NCI-H146 (cell line): ENCODE results near the gene PYGL.
"Not testable (repeated sequence)": the region's sequence is repeated elsewhere in the genome, so short reads cannot be mapped to it uniquely, and the experiment has no call there.

Experiments used
- DNase-seq: peaks from one replicate; lab custom pipeline; 2025; lab: John Stamatoyannopoulos, UW

Gene PYGL

DNA sequence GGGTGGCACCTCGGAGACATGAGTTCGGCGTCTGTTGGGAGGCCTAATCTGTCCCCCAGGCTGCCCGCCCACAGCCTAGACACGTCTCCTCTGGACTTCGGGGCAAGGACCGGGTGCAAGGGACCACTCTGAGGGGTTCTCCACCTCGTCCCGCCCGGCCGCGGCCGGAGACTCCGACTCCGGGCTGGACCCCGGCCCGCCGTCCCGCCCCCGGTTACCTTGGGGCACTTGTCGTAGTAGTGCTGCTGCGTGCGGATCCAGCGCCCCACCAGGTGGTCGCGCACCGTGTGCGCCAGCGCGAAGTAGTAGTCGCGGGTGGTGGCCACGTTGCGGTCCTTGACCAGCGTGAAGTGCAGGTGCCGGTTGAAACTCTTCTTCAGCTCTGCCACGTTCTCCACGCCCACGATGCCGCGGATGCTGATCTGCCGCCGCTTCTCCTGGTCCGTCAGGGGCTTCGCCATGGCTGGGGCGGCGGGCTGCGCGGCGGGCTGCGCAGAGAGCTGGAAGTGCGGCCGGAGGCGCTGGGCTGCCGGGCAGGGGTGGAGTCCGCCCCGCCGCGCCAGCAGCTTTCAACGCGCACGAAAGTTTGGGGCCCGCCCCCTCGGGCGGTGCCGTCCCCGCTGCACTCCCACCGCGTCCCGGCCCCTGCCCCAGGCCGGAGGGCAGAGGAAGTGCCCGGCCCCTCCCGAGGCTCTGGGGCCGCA is at the start of gene PYGL:
Gene PYGL (minus strand): TSS at position 541 of the 704 bp plus-strand sequence. CDS start 80 bp downstream, at position 461.
- DNase-seq: peak; percentile 62

DNA sequence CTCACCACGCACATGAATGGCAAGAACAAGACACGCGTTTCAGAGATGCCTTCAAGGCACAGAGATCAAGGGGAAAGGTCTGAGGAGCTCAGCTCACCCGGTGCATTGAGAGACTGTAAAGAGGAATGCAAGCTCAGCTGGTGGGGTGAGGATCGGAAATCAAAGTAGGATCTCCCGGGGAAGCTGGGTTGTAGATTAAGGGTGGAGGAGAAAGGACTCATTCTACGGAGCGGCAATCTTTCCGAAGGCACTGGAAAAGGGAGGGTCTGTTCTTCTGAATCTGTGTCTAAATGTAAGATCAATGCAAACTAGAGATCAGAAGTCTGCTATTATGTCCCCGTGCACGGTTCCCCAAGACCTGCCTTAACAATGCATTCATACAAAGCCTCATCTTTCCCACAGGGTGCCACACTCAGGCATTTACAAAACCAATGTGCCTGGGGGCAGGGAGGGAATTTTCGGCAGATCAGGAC is 41.6 kb upstream of the PYGL start:
- DNase-seq: no peak

DNA sequence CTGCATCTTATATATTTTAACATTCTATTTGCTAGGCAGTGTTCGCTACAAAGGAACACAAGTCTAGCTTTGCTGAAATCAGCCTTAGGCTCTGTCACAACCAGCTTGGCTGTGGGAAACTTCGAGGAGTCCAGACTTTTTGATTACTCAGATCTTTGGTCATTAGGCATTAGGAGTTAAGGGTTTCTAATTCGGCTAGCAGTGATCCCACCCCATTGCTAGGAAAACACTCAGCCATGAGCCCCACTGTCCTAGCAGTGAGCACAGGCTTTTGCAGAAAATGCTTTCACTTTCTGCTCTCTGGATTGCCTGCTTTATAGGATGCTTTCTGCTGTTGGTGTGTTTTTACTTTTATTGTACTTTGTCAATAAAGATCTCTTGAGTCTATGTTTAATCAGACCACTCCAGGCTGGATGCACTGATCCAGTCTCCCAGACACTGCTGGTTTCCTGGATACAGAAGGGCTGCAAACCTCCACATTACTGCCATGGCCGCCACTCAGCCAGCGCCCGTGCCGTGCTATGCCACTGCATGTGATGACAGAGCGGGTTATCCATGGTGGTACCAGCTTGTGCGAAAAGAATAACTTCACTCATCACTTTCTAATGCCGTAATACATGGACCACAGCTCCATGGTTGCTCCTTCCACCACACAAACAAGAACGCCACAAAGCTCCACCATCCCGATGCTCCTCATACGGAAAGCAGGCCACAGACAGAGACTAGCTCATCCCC is 41.0 kb upstream of the PYGL start:
- DNase-seq: no peak

DNA sequence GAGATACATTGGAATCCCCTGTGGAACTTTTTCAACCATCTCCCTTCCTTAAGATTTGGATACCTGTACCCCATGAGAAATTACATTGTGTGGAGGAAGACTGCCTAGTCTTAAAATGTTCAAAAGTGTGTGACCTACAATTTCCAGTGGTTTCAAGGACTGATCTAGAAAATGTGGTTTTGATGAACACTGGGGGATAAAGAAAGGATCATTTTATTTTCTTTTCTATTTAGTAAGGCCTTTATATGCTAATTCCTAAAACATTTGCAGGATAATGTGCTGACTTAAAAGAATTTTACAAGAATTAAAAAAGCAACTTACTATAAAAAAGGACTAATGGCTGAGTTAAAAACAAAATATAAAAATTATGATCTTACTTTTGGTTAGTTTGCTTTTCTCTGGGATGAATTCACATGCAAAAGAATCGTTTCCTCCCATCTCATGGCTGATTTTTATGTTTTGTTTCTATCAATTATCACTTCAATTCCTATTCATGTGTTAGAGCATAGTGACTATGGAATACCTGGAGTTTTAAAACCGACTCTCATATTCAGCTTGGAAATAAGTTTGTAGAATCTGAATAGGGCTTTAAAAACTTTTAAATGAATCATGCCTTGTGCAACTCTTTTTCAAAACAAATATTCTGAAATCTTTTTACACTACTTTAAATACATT is 39.9 kb upstream of the PYGL start:
- no peak for DNase-seq

DNA sequence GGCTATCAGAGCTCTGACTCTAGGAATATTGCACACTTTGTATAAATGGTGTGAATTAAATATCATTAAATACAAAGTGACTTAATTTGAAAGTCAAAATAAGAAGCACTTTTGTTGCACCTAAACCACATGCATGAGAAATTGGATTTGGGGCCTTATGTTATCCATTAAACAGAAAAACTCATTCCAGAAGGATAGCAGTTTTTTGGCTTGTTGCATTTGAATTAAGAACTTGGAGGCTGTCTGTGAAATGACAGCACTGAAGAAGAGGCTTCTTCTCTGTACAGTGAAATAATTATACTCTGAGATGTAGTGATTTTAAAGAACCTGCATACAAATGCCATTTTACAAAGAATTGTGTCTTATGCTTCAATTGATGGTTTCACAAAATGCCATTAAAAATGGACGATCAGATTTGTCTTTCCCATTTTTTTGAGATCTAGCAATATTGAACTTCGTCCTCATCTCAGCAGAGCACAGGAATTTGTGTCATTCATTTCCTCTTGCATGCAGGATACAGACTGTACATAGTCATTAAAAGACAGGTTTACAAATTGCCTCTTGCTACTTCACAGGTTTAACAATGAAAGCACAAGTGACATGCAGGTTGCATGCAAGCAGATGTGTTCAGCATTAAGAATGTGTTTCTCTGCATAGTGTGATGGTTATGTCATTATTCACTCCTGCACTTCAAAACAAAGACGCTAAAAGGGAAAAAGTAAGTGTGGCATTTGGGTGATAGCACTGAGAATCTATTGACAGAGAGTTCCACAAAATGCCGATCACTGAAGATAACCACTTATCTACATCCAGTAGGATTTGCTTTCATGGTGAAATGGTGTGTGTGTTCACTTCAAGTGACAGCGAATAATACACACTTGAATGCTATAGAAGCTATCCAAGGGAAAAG is 35.9 kb upstream of the PYGL start:
- DNase-seq: no peak

DNA sequence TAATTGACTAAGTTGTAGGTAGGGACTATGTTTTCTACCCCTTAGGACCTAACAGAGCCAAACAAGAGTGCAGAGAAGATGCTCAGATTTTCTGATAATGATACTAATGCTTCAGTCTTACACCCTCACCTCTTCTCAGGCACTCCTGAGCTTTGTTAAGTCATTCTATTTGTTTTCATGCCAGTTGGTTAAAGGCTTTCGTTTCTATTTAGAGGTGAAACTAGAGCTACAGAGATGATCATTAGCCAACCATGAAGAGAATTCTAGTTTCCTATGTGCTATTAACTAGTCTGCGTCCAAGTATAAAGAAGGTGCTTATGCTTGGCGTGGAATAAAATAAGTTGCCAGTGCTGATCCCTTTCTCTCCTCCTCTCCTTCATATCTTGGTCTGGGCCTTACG is 34.6 kb upstream of the PYGL start:
- DNase-seq: no peak

DNA sequence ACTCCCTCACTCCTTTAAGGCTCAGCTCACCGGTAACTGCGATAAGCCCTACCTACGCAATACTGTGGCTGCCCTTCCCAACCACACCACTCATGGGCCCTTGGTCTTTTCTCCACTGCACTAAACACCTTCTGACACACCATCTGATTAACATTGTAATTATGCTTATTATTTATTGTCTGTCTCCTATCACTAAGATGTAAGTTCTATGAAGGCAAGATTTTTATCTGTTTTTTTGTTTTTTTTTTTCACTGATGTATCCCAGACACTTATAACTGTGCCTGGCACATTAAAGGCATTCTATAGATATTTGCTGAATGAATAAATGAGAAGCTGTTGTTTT is 34.2 kb upstream of the PYGL start:
- DNase-seq: no peak

DNA sequence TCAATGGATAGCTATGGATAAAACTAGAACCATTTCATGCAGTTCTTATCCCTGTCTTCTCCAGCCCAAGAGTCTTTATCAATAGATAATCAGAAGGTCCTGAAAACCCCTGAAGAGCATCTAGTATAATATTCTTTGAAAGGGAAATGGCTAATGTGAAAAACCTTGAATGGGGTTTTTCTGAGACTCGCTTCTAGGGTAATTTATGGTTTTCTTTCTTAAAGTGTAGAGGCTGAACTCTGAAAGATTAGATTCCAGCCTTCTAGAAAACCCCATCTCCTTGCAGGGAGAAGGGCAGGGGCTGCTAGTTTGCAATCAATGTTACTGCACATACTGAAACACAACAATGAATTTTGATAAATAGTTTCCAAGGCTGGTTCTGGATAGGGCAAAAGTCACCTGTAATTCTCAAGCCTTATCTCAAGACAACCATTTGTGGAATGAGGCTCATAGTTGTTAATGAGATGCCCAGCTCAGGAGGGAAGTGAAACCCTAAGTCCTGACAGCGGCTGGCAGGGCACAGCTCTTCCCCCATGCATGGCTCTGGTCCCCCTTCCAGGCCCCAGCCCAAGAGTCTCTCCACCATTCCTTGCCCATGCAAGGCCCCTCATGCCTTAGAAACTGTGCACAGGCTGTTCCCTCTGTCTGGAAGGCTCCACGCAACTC is 33.7 kb upstream of the PYGL start:
- DNase-seq: no peak

DNA sequence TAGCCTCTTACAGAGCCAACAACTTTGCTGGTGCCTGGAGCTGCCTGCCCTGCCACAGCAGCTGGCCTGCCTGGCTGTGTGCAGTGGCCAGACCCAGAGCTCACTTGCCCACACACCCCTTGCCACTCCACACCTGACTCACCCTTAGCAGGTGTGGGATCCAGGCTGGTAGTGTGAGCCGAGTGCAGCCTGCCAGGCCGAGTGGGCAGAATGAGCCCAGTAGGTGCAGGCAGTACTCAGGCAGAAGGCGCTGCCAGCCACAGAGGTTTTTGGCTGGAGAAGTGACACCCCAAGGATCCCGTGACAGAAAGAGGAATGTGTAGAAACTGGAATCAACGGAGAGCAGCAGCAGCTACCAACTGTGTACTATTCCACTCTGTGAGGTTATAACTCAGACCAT is 29.8 kb upstream of the PYGL start:
- no peak for DNase-seq

DNA sequence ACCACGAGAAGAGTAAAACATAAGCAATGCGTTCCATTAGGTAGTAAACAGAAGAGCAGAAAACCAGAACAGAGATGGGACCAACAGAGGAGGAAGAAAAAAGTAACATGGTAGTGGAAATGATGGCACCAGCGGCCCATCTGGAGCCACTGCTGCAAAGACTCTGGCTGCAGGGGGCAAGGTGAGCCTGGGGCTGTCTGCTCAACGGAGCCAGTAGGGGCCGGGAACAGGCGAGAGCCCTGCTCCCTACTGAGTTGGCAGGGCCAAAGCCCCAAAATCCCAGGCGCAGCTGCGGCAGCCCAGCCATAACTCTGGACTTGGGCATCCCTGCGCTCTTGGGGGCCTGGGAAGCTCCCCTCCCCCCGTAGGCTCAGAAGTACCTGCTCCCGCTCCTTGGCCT is 28.5 kb upstream of the PYGL start:
- DNase-seq: no peak

DNA sequence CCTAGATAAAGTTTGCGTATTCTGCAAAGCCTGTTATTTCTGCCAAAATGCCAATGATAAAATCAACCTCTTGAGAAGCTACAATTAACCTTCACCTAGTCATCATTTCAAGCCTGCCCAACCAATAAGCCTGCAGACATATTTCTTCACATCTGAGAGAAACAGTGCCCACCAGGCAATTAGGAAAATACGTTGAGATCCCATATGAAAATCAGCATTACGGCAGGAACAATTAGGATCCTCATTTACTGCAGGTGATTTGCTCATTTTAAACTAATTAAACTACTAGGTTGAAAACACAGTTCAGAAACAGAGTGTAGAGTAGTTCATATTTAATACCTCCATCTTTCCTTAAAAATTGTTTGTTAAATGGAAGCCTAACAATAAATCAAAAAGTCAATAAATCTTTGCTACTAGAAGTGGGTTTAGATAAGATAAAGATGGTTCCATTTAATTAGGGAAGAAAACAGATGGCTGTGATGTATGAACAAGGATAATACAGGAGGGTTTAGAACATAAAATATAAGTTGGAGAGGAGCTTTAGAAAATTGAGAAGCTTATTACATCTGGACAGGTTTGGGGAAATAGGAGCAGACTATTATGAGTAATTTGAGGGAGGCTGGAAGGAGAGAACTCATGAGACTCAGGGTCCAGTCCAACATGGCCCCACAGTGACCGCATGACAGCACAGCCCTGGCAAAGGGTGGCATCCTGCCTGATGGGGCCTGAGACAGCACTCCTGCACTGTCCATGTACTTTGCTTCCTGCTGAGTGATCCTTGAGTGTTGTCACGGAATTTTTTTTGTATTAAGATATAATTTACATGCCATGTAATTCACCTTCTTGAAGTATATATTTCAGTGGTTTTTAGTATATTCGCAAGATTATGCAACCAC is 26.9 kb upstream of the PYGL start:
- DNase-seq: no peak

DNA sequence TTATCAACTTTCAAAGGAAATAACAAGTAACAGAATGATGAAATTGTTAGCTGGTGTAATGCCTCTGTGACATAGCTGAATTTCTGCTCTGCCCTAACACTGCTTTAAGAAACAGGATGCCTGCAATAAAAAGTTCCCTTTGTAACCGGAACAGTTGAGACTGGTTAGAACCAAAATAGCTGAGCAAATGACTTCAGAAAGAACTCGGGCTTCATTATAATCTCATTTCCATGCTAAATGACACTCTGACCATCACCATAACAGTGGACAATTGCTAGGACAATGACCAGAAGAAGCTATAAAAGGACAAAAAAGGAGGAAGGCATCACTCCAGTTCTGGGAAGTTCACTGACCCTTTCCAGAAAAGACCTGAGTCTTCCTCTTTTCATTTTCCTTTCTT is 23.5 kb upstream of the PYGL start:
- DNase-seq: no peak

DNA sequence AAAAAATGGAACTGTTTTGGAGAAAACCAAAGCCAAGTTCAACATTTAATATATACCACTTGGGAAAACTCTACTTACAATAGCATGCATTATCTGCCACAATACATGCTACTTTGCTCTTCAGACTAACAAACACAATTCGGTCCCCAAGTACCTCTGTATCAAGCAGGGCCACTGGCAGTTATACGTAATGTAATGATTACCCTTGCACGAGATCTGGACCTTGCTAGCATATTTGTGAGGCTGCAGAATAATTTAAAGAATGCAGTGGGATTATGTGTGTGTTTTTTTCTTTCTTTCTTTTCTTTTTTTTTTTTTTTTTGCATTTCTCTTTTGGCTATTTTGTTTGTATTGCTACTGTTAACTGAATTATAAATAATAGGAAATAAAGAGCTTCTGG is 22.8 kb upstream of the PYGL start:
- DNase-seq: no peak

DNA sequence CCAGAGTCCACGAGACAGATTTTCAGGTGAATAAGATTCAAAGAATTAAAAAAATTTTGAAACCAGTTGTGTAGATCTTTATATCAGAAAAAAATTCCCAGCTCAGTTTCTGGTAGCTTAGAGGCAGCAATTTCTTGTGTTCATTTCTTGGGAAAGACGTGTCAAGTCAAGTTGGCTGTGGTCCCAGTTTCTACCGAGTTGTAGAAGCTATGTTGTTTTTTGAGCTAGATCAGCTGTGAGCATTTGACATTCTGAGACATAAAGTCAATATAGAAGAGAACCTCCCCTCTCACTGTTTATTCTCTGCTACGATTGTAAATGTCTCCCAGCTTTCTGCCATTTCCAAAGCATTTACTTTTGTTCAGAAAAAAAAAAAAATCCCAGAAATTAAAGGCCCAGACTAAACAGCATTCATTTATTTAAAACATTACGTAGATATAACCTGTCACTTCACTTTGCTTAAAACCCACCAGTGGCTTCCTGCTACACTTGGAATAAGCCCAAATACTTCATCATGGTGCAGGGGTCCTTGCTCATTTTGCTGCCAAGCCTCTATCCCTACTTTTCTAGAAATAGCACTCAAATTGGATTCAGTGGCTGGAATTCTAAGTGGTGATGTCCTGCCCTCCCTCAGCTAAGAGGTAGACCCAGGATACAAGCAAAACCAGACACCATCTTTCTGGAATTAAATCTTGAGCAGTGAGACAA is 20.6 kb upstream of the PYGL start:
- DNase-seq: no peak

DNA sequence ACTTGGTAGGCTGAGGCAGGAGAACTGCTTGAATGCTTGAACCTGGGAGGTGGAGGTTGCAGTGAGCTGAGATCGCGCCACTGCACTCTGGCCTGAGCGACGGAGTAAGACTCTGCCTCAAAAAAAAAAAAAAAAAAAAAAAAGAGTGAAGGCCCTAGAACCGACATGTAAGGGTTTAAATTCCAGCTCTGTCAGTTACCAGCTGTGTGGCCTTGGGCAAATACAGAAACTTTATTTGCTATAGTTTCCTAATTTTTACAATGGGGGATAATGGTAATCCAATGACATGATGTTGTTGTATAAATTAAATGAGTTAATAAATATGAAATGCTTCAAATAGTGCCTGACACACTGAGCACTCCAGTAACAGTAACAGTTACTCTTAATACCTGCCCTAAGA is 19.6 kb upstream of the PYGL start:
- no peak for DNase-seq

DNA sequence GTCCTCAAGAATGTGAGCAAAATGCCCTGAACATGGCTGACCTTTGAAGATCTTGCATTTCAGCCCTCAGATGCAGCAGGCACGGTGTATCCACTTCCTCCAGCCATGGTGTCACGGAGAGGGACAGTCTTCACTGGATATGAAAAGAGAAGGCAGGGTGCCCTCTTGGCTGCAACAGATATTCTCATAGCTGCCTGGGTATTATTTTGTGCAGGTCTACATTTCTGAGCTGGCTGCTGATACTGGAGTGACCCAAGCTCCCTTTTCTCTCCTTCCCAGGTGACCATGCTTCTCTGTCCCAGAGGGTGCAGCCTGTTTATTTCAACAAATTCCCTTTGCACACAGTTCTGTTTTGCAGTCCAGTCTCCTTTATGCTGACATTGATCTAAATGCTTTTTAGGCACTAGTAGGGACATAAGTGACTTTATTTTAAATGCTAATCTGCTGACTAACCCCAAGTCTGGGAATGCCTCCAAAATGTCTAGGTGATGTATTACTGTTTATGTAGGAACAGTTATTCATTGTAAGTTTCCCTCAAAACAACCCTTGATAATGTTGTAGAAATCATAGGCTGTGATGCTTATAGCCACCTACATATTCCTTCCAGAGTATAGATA is 17.4 kb upstream of the PYGL start:
- DNase-seq: no peak

DNA sequence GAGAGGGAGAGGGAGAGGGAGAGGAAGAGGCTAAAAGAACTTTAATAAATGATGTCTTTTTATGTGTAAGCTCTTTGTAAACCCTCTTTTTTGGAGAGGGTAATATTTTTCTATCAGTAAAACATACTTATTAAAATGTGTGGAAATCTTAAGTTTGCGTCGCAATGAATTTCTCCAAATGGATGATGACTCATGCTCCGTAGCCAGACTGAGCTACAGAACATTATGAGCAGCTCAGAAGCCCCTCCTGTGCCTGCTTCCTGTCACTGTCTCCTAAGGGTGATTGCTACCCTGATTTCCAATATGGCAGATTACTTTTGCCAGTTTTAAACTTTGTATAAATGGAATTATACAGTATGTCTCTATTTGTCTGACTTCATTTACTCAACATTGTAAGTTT is 13.0 kb upstream of the PYGL start:
- DNase-seq: no peak

DNA sequence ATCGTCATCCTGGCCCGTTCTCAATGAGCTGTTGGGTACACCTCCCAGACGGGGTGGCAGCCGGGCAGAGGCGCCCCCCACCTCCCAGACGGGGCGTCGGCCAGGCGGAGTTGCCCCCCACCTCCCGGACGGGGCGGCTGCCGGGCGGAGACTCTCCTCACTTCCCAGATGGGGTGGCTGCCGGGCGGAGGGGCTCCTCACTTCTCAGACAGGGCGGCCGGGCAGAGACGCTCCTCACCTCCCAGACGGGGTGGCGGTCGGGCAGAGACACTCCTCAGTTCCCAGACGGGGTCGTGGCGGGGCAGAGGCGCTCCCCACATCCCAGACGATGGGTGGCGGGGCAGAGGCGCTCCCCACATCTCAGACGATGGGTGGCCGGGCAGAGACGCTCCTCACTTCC is 12.1 kb upstream of the PYGL start:
- DNase-seq: not testable (repeated sequence)

DNA sequence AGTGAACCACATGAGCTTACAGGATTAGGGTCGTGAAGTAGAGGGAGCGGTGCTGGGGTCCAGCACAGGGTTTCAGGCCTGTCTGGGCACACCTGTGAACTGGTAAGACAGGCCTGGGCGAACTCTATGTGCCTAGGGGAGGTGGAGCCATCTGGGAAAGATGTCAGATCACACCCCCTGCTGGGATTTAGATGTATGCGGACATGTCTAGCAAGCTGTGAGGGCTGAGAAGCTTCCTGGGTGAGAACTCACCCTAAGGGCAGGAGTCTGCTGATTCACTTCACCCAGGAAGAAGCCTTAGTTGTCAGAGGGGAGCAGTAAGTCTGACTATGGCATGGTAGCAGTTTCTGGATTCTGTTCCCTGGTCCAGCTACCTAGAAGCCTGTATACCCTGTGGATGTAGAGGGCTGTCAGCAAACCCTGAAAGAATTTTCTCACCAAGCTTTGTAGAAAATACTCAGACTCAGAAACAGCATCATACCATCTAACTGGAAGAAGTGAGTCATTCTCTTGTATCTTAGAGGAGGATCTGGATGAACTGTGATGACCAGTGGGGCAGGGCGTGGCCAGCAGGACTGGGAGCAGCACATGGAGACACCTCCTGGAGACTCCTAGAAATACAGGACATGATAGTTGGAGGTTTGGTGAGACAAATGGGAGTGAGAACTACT is 11.2 kb upstream of the PYGL start:
- DNase-seq: peak; percentile 74
